ENCODE measurements around the gene FCGR2B. TPM values are rescaled to one million over a fixed set of nuclear protein-coding genes. Genes with fewer than 3 reads are reported as not detected.
"Not testable (repeated sequence)": the region's sequence is repeated elsewhere in the genome, so short reads cannot be mapped to it uniquely, and the experiment has no call there.

Gene FCGR2B
- total and polyA plus RNA-seq, 2 experiments from 2014 or later: not detected

- not testable (repeated sequence) for H3K79me2 ChIP-seq (replicated peaks; ENCODE audit: insufficient read depth); H3K9me3 Mint-ChIP-seq; DNase-seq (ENCODE audit: low spot score); H3F3A ChIP-seq (replicated peaks; ENCODE audit: low read depth); H3K27ac ChIP-seq (ENCODE audit: low read depth); H3K9me2 ChIP-seq (ENCODE audit: insufficient read depth); ATAC-seq; H3K4me1 ChIP-seq (ENCODE audit: insufficient read depth); H3K36me3 ChIP-seq (ENCODE audit: insufficient read depth); H3K27ac Mint-ChIP-seq; H4K20me1 ChIP-seq (replicated peaks; ENCODE audit: insufficient read depth); H3K36me3 Mint-ChIP-seq (ENCODE audit: low read depth)
- Histone ChIP-seq H2AFZ (peak overlapping the region; percentile 98), H3K4me3 (peak overlapping the region; percentile 93), H3K4me2 (peak overlapping the region; percentile 97), H3K27me3 (ENCODE audit: insufficient read depth) (peaks cover 57% of the 10 kb centered on the region)
- Mint-ChIP-seq H3K27me3 (ENCODE audit: insufficient read depth, low read depth, poor library complexity) (peaks cover 42% of the 10 kb centered on the region), H3K4me1 (peaks cover 16% of the 10 kb centered on the region), H3K4me3 (peak overlapping the region; percentile 85)
Observed at GRCh38 chr1:161725258-161725907, 62.4 kb downstream of the FCGR2B start.

GRCh38 chr1:161725908-161726472 is 63.0 kb downstream of the FCGR2B start:
- Histone ChIP-seq H2AFZ (peak overlapping the region; percentile 98), H3K4me1 (ENCODE audit: insufficient read depth) (peaks cover 13% of the 10 kb centered on the region), H3K27ac (ENCODE audit: low read depth) (no peak overlapping the region), H3K27me3 (ENCODE audit: insufficient read depth) (peaks cover 57% of the 10 kb centered on the region), H3K4me3 (peak overlapping the region; percentile 93), H3F3A (replicated peaks; ENCODE audit: low read depth) (no peaks in the 10 kb centered on the region), H3K79me2 (replicated peaks; ENCODE audit: insufficient read depth) (no peaks in the 10 kb centered on the region), H4K20me1 (replicated peaks; ENCODE audit: insufficient read depth) (no peaks in the 10 kb centered on the region), H3K36me3 (ENCODE audit: insufficient read depth) (no peaks in the 10 kb centered on the region), H3K9me2 (ENCODE audit: insufficient read depth) (0 out of 2 replicates have a peak, but pooled peaks cover 2% of the 10 kb centered on the region), H3K4me2 (peak overlapping the region; percentile 97)
- Mint-ChIP-seq H3K4me1 (peaks cover 22% of the 10 kb centered on the region), H3K27me3 (ENCODE audit: insufficient read depth, low read depth, poor library complexity) (peaks cover 45% of the 10 kb centered on the region), H3K36me3 (ENCODE audit: low read depth) (no peaks in the 10 kb centered on the region), H3K27ac (no peak overlapping the region), H3K9me3 (no peaks in the 10 kb centered on the region; the same call in 2 of the 3 replicates), H3K4me3 (peak overlapping the region; percentile 85)
- ATAC-seq (peak; percentile 49), DNase-seq (ENCODE audit: low spot score) (peak; percentile 79)
- TF ChIP-seq CREB1 (CRISPR knock-in tag; IDR thresholded peaks at IDR 0.05; ENCODE audit: low read depth): no peak
- no peak for TF ChIP-seq REST (IDR thresholded peaks at IDR 0.05; ENCODE audit: unreplicated experiment)
- no peak for TF ChIP-seq STAT1 (IDR thresholded peaks at IDR 0.05; ENCODE audit: unreplicated experiment)
- TF ChIP-seq EZH2 (IDR thresholded peaks at IDR 0.05; ENCODE audit: low read depth, unreplicated experiment): peak; percentile 25
- TF ChIP-seq ZNF114 (CRISPR knock-in tag; IDR thresholded peaks at IDR 0.05): no peak
- TF ChIP-seq ZNF331 (CRISPR knock-in tag; IDR thresholded peaks at IDR 0.05; ENCODE audit: low read depth): no peak
- no peak for TF ChIP-seq JUNB (IDR thresholded peaks at IDR 0.05; ENCODE audit: unreplicated experiment)
- TF ChIP-seq POLR2AphosphoS5 (IDR thresholded peaks at IDR 0.05; ENCODE audit: low read depth): no peak
- TF ChIP-seq EZH2phosphoT487 (IDR thresholded peaks at IDR 0.05; ENCODE audit: unreplicated experiment): no peak
- no peak for TF ChIP-seq ETS1 (IDR thresholded peaks at IDR 0.05)
- TF ChIP-seq NANOG (IDR thresholded peaks at IDR 0.05; ENCODE audit: borderline replicate concordance): no peak
